Smooth muscle cell (in vitro differentiated cells): Measurements from ENCODE around the gene GARIN3. TPM values are rescaled to one million over a fixed set of nuclear protein-coding genes. Genes with fewer than 3 reads are reported as not detected.

Experiments
- DNase-seq: peaks from one replicate; lab custom pipeline; 2025; ENCODE audit not compliant: unreplicated experiment; lab: John Stamatoyannopoulos, UW
- H2AFZ ChIP-seq: fragments of 200-600 bp; sonication (generic); 2 replicates; pipeline ENCODE4 v1.6.0; 2016; ENCODE audit warnings: antibody characterized with exemption, low read depth, mild to moderate bottlenecking
- H3F3A ChIP-seq: fragments of 200-600 bp; sonication (generic); 2 replicates; pipeline ENCODE4 v1.6.0; 2017; ENCODE audit warnings: antibody characterized with exemption, low read depth
- H3K27ac ChIP-seq: fragments of 200-600 bp; sonication (generic); 2 replicates; pipeline ENCODE4 v1.5.1; 2016; ENCODE audit warnings: low read depth, mild to moderate bottlenecking
- H3K27me3 ChIP-seq: fragments of 200-600 bp; sonication (generic); 2 replicates; pipeline ENCODE4 v1.6.1; 2016; ENCODE audit warnings: low read depth, mild to moderate bottlenecking
- H3K36me3 ChIP-seq: fragments of 200-600 bp; sonication (generic); 2 replicates; pipeline ENCODE4 v1.5.1; 2016; ENCODE audit warnings: low read depth
- H3K4me1 ChIP-seq: fragments of 200-600 bp; sonication (generic); 2 replicates; pipeline ENCODE4 v1.5.1; 2016; ENCODE audit warnings: low read depth
- H3K4me2 ChIP-seq: fragments of 200-600 bp; sonication (generic); 2 replicates; pipeline ENCODE4 v1.6.0; 2016; ENCODE audit warnings: mild to moderate bottlenecking
- H3K4me3 ChIP-seq: fragments of 200-600 bp; sonication (generic); 2 replicates; pipeline ENCODE4 v1.5.1; 2016; ENCODE audit warnings: mild to moderate bottlenecking
- H3K79me2 ChIP-seq: fragments of 200-600 bp; sonication (generic); 2 replicates; pipeline ENCODE4 v1.6.0; 2016; ENCODE audit warnings: low read depth, mild to moderate bottlenecking
- H3K9ac ChIP-seq: fragments of 200-600 bp; sonication (generic); 2 replicates; pipeline ENCODE4 v1.6.0; 2016; ENCODE audit warnings: low read depth
- H3K9me3 ChIP-seq: fragments of 200-600 bp; sonication (generic); replicated peaks from 2 replicates; pipeline ENCODE4 v1.5.1; 2016; ENCODE audit warnings: low read depth
- H4K20me1 ChIP-seq: fragments of 200-600 bp; sonication (generic); 2 replicates; pipeline ENCODE4 v1.6.0; 2016; ENCODE audit warnings: low read depth
- WGBS: methylation state at CpG from one replicate; pipeline ENCODE4 v1.1.7; 2016; ENCODE audit warnings: low lambda C conversion rate; 5-methylcytosine and 5-hydroxymethylcytosine counted together
- polyA plus RNA-seq: library from polyadenylated mRNA; unstranded; fragments of >200 nt; fragmentation: Nextera tagmentation; extraction: Ambion mirVana; gene quantifications from 2 replicates; pipeline ENCODE4 v1.2.1, GENCODE V29; 2016
- total RNA-seq: library from RNA; depleted of rRNA; stranded (reverse); fragments of >200 nt; gene quantifications from 2 replicates; pipeline ENCODE4 v1.2.3, GENCODE V29; 2014
- TF ChIP-seq, protein P1 (sequence below): fragments of 200-600 bp; sonication (generic); IDR thresholded peaks from 2 replicates; pipeline ENCODE4 v1.5.1; 2017; ENCODE audit warnings: borderline replicate concordance, mild to moderate bottlenecking, antibody characterized with exemption; ENCODE audit not compliant: insufficient read depth, poor library complexity, severe bottlenecking

Gene GARIN3
- total and polyA plus RNA-seq, 2 experiments from 2014 or later: not detected

DNA sequence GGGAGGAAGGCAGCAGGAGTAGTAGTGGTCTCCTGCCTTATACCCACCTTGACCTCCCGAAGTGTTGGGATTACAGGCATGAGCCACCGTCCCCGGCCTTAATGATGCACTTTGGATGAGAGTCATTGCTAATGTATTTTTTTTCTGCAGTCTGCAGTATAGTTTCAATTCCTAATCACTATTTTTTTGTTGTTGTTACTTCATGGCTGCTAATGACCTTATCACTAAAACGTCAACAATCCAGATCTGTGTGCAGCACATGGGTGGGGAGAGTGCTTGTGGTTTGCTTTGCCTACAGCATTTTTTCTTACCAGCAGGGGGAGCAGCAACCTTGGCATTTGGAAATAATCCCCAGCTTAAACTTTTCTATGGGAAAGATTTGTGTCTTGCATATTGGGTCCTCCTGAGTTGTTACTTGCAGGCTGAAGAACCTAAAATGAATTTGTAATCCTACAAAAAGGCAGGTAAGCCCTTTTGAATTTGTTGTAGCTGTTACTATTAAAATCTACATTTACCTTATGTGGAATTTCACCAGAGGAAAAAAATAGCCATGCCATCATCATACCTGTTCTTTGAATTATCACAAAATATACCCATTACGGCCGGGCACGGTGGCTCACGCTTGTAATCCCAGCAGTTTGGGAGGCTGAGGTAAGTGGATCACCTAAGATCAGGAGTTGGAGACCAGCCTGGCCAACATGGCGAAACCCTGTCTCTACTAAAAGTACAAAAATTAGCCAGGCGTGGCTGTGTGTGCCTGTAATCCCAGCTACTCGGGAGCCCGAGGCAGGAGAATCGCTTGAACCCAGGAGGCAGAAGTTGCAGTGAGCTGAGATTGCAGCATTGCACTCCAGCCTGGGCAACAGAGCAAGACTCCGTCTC lies 17.1 kb downstream of the GARIN3 start:
- Histone ChIP-seq H3K27ac (no peak overlapping the region), H3K36me3 (no peaks in the 10 kb centered on the region), H3K4me3 (no peak overlapping the region), H3F3A (no peaks in the 10 kb centered on the region), H2AFZ (no peak overlapping the region), H3K4me2 (no peak overlapping the region), H3K9ac (no peak overlapping the region), H3K9me3 (no peaks in the 10 kb centered on the region), H3K27me3 (no peaks in the 10 kb centered on the region), H3K4me1 (no peaks in the 10 kb centered on the region), H4K20me1 (no peaks in the 10 kb centered on the region), H3K79me2 (no peaks in the 10 kb centered on the region)
- TF ChIP-seq, protein P1, sequence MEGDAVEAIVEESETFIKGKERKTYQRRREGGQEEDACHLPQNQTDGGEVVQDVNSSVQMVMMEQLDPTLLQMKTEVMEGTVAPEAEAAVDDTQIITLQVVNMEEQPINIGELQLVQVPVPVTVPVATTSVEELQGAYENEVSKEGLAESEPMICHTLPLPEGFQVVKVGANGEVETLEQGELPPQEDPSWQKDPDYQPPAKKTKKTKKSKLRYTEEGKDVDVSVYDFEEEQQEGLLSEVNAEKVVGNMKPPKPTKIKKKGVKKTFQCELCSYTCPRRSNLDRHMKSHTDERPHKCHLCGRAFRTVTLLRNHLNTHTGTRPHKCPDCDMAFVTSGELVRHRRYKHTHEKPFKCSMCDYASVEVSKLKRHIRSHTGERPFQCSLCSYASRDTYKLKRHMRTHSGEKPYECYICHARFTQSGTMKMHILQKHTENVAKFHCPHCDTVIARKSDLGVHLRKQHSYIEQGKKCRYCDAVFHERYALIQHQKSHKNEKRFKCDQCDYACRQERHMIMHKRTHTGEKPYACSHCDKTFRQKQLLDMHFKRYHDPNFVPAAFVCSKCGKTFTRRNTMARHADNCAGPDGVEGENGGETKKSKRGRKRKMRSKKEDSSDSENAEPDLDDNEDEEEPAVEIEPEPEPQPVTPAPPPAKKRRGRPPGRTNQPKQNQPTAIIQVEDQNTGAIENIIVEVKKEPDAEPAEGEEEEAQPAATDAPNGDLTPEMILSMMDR: peak; percentile 92
- peak; percentile 1 for DNase-seq
- 86% methylated on average over 14 of the region's 14 CpGs for WGBS

GRCh38 chr5:157143127-157143971 lies 22.7 kb downstream of the GARIN3 start:
- H4K20me1 ChIP-seq: no peaks in the 10 kb centered on the region
- TF ChIP-seq, protein P1: no peak
- H3K4me3 ChIP-seq: peak overlapping the region; percentile 95
- DNase-seq: no peak
- peak overlapping the region; percentile 93 for H3K9ac ChIP-seq
- WGBS: 52% methylated on average over 33 of the region's 33 CpGs
- H3K36me3 ChIP-seq: no peaks in the 10 kb centered on the region
- peak overlapping the region; percentile 59 for H3K27ac ChIP-seq
- no peaks in the 10 kb centered on the region for H3K27me3 ChIP-seq
- H3K79me2 ChIP-seq: peaks cover 14% of the 10 kb centered on the region
- H3K4me2 ChIP-seq: peak overlapping the region; percentile 96
- H2AFZ ChIP-seq: peak overlapping the region; percentile 85
- peaks cover 6% of the 10 kb centered on the region for H3K4me1 ChIP-seq
- no peaks in the 10 kb centered on the region for H3K9me3 ChIP-seq
- no peaks in the 10 kb centered on the region for H3F3A ChIP-seq

GRCh38 chr5:157142317-157143126 lies 23.5 kb downstream of the GARIN3 start, which contains the start of gene MED7:
Gene MED7 (minus strand): TSS chr5:157142865. CDS start chr5:157139431, 3,434 bp downstream.
- no peaks in the 10 kb centered on the region for H3K9me3 ChIP-seq
- peak; percentile 36 for DNase-seq
- H3F3A ChIP-seq: no peaks in the 10 kb centered on the region
- H3K9ac ChIP-seq: peak within 1 kb of the TSS; percentile 93
- H3K27me3 ChIP-seq: no peaks in the 10 kb centered on the region
- peak within 1 kb of the TSS; percentile 77 for H3K27ac ChIP-seq
- WGBS: under 1% methylated on average over 46 of the region's 48 CpGs
- no peaks in the 10 kb centered on the region for H3K36me3 ChIP-seq
- peaks cover 14% of the 10 kb centered on the region for H3K79me2 ChIP-seq
- H4K20me1 ChIP-seq: no peaks in the 10 kb centered on the region
- peak within 1 kb of the TSS; percentile 85 for H2AFZ ChIP-seq
- TF ChIP-seq, protein P1: no peak
- H3K4me2 ChIP-seq: peak within 1 kb of the TSS; percentile 96
- peak within 1 kb of the TSS; percentile 95 for H3K4me3 ChIP-seq
- H3K4me1 ChIP-seq: peaks cover 6% of the 10 kb centered on the region
